Small intestine (tissue), 7 donors: ENCODE measurements around the gene FAM83D. TPM values are rescaled to one million over a fixed set of nuclear protein-coding genes. Genes with fewer than 3 reads are reported as not detected.

Experiments used
- DNase-seq, 2 donors: peaks; one replicate each; pipeline versions ENCODE4 v3.0.0 to v3.0.0-alpha.2; 2013
- FAIRE-seq: peaks from 2 replicates; lab custom pipeline; 2012; peaks lifted over from hg19 to GRCh38; lab: Jason Lieb, UNC
- H3K27ac ChIP-seq, 3 donors: one replicate each; pipeline ENCODE4 v1.5.1; 2013; ENCODE audit warnings: low read length in 2 of 3, mild to moderate bottlenecking in 2 of 3, control low read depth in 1 of 3, inconsistent platforms in 1 of 3, low read depth in 1 of 3, moderate library complexity in 1 of 3
- H3K27me3 ChIP-seq, 3 donors: one replicate each; pipeline ENCODE4 v1.6.1; 2013; ENCODE audit warnings: low read length in 3 of 3, inconsistent platforms in 1 of 3; ENCODE audit not compliant: control insufficient read depth in 3 of 3, insufficient read depth in 3 of 3
- H3K36me3 ChIP-seq, 3 donors: one replicate each; pipeline ENCODE4 v1.6.1; 2013; ENCODE audit warnings: low read length in 3 of 3, inconsistent platforms in 1 of 3, low read depth in 1 of 3, mild to moderate bottlenecking in 1 of 3, moderate library complexity in 1 of 3; ENCODE audit not compliant: control insufficient read depth in 3 of 3, insufficient read depth in 2 of 3
- H3K4me1 ChIP-seq, 3 donors: one replicate each; pipeline ENCODE4 v1.6.1; 2013; ENCODE audit warnings: low read length in 2 of 3, inconsistent platforms in 1 of 3, low read depth in 1 of 3, mild to moderate bottlenecking in 1 of 3, moderate library complexity in 1 of 3; ENCODE audit not compliant: control insufficient read depth in 3 of 3, insufficient read depth in 2 of 3
- H3K4me3 ChIP-seq, 3 donors: one replicate each; pipeline ENCODE4 v1.5.1; 2013; ENCODE audit warnings: low read length in 3 of 3, control low read depth in 1 of 3, inconsistent platforms in 1 of 3, low read depth in 1 of 3, mild to moderate bottlenecking in 1 of 3, moderate library complexity in 1 of 3
- H3K9me3 ChIP-seq, 2 donors: one replicate each; pipeline ENCODE4 v1.6.1; 2013; ENCODE audit warnings: low read depth in 1 of 2, low read length in 1 of 2; ENCODE audit not compliant: control insufficient read depth in 2 of 2, insufficient read depth in 1 of 2
- WGBS, 3 donors: extraction: QIAGEN DNeasy Blood & Tissue Kit; methylation state at CpG; one replicate each; pipeline ENCODE4 v1.1.7; 2013; 5-methylcytosine and 5-hydroxymethylcytosine counted together
- polyA plus RNA-seq, 4 donors: library from polyadenylated mRNA; stranded (reverse) in 3 of 4; unstranded in 1 of 4; fragments of 200-250 nt in 3 of 4; fragments of 120-200 nt in 1 of 4; gene quantifications; one replicate each; pipeline versions ENCODE4 v1.2.1 to v1.2.3, GENCODE V29; 2013
- donor health status: healthy with polysubstance abuse.
- donor health status: control.
- donor health status: control.
- donor health status: Bipolar disorder and iron deficiency.
- donor health status: healthy.

The FAM83D gene
- polyA plus RNA-seq, 4 donors = 1.1 to 11.6 (median 4.5) TPM

DNA sequence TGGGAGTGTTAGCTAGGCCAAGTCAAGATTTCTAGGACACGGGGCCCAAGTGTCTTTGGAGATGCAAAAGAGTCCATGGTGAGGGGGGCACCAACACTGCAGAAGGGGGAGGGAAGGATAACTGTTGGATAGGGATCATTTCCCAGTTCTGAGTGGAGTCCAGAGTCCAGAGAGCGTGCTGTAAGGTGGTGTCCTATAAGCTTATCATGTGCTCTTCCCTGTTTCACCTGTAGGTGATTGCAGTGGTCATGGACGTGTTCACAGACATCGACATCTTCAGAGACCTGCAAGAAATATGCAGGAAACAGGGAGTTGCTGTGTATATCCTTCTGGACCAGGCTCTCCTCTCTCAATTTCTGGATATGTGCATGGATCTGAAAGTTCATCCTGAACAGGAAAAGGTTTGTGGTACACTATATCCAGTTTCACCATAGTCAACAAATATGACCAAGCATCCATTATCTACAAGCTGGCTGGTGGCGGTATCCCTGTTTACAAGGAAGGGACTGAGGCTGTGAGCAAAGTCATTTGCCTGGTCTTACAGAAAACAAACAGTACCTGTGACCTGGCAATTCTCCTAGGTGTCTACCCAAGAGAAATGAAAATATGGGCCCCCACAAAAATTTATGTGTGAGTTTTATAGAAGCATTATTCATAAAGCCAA lies 15.6 kb downstream of the FAM83D start:
- H3K36me3 ChIP-seq = peaks cover 0 to 5% (median 0%) of the 10 kb centered on the region in 3 donors
- no peaks in the 10 kb centered on the region for H3K27me3 ChIP-seq
- no peak overlapping the region for H3K27ac ChIP-seq
- DNase-seq (peak; percentile 53 to 63), FAIRE-seq (no peak)
- no peaks in the 10 kb centered on the region for H3K4me1 ChIP-seq
- H3K4me3 ChIP-seq = no peak overlapping the region
- 66 to 85% (median 73%) methylated on average over 5 of the region's 5 CpGs for WGBS, 3 donors
- H3K9me3 ChIP-seq = no peaks in the 10 kb centered on the region

DNA sequence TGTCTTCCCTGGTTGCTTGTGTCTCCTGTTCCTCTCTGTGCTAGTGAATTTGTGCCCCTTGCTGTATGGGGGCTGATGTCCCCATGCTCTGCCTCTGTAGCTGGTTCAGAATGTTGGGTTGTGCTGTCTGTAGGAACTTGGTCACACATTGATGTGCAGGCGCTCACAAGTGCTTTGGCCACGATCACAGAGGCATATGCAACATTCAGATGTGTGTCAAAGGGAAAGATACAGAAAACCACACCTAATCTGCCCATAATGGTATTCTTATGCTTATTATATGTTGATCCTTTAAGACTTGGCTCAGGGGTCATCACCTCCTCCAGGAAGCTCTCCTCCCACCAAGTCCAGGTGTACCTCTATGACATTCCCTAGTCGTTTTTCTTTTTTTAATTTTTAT lies 18.8 kb downstream of the FAM83D start:
- Histone ChIP-seq H3K4me3 (no peak overlapping the region), H3K27ac (no peak overlapping the region), H3K4me1 (no peaks in the 10 kb centered on the region), H3K27me3 (no peaks in the 10 kb centered on the region), H3K9me3 (no peaks in the 10 kb centered on the region), H3K36me3 (peaks cover 0 to 4% (median 0%) of the 10 kb centered on the region in 3 donors)
- no peak for DNase-seq
- 76 to 97% (median 95%) methylated on average over 3 of the region's 3 CpGs for WGBS, 3 donors
- FAIRE-seq = no peak

DNA sequence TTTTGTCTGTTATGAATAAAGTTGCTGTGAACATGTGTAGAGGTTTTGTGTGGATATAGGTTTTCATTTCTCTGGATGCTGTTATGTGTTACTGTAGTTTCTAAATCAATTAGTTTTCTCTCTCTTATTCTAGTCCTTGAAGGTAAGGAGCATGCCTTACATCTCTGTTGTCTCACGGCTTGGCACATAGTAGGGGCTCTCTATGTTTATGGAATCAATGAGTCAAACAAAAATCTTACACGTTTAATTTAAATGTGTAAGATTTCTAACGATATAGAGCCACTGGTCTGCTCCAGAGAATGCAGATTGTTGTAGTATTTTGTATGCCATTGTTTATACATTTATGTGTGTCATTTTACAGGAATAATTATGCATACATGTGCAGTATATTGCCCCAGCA lies 20.6 kb downstream of the FAM83D start:
- 91 to 95% (median 91%) methylated on average over 3 of the region's 3 CpGs for WGBS, 3 donors
- Histone ChIP-seq H3K4me1 (no peaks in the 10 kb centered on the region), H3K27ac (no peak overlapping the region), H3K36me3 (peaks cover 0 to 14% (median 0%) of the 10 kb centered on the region in 3 donors), H3K4me3 (no peak overlapping the region), H3K9me3 (no peaks in the 10 kb centered on the region), H3K27me3 (no peaks in the 10 kb centered on the region)
- no peak for DNase-seq
- no peak for FAIRE-seq

DNA sequence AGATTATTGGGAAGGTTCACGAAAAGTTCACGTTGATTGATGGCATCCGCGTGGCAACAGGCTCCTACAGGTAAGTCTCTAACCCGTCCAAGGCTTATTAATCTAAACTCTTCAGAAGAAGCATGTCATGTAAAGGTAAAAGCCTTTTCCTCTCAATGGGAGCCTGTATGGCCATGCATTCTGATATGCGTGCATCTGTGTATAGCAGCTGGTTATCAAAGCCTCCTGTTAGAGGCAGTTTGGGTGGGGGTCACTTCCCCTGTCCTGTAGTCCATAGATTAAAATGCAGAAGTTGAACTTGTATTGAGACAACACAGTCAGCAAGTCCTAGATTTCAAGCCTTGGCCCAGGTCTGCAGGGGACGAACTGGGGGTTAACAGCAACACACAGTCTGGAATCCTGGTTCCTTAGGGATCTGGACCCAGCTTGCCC lies 21.7 kb downstream of the FAM83D start:
- WGBS, 3 donors = 83 to 92% (median 84%) methylated on average over 7 of the region's 7 CpGs
- FAIRE-seq = no peak

DNA sequence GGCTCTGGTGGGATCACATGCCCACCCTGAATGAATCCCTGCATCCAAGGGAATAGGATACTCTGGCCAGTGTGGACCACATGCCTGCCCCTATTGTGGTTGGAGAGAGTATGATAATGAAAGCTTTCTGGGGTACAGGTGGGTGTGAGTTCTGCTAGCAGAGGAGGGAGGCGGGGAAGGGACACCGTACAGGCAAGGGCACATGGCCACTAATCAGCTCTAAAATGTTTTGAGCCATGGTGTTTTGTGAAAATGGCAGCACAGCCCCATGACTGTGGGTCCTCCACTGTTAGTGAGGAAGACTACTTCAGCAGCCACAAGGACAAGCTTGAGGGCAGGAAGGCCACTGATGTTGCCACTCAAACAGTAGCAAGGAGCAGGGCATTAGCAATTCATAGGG lies 24.0 kb downstream of the FAM83D start:
- FAIRE-seq = no peak
- Histone ChIP-seq H3K4me3 (no peak overlapping the region), H3K9me3 (no peaks in the 10 kb centered on the region), H3K27ac (no peak overlapping the region), H3K27me3 (no peaks in the 10 kb centered on the region), H3K36me3 (peaks cover 0 to 15% (median 1%) of the 10 kb centered on the region in 3 donors), H3K4me1 (no peaks in the 10 kb centered on the region)
- 76 to 100% (median 96%) methylated on average over 2 of the region's 2 CpGs for WGBS, 3 donors
- no peak for DNase-seq

More for the DNA sequence above, 21.7 kb downstream of the FAM83D start:
- no peak for DNase-seq
- no peak overlapping the region for H3K27ac ChIP-seq
- no peaks in the 10 kb centered on the region for H3K4me1 ChIP-seq
- H3K36me3 ChIP-seq = peaks cover 0 to 17% (median 0%) of the 10 kb centered on the region in 3 donors
- H3K9me3 ChIP-seq = no peaks in the 10 kb centered on the region
- no peak overlapping the region for H3K4me3 ChIP-seq
- H3K27me3 ChIP-seq = no peaks in the 10 kb centered on the region

DNA sequence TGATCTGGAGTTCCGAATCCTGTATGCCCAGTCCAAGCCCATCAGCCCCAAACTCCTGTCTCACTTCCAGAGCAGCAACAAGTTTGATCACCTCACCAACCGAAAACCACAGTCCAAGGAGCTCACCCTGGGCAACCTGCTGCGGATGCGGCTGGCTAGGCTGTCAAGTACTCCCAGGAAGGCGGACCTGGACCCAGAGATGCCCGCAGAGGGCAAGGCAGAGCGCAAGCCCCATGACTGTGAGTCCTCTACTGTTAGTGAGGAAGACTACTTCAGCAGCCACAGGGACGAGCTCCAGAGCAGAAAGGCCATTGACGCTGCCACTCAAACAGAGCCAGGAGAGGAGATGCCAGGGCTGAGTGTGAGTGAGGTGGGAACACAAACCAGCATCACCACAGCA lies 25.4 kb downstream of the FAM83D start:
- 96 to 98% (median 98%) methylated on average over 9 of the region's 9 CpGs for WGBS, 3 donors
- Histone ChIP-seq H3K4me1 (no peaks in the 10 kb centered on the region), H3K9me3 (no peaks in the 10 kb centered on the region), H3K36me3 (peaks cover 0 to 15% (median 1%) of the 10 kb centered on the region in 3 donors), H3K27ac (no peak overlapping the region), H3K4me3 (no peak overlapping the region), H3K27me3 (no peaks in the 10 kb centered on the region)
- FAIRE-seq (no peak), DNase-seq (no peak)

DNA sequence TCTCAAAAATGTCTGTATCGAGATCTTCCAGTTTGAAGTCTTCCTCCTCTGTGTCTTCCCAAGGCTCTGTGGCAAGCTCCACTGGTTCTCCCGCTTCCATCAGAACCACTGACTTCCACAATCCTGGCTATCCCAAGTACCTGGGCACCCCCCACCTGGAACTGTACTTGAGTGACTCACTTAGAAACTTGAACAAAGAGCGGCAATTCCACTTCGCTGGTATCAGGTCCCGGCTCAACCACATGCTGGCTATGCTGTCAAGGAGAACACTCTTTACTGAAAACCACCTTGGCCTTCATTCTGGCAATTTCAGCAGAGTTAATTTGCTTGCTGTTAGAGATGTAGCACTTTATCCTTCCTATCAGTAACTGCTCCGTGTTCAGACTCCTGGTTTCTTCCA lies 25.9 kb downstream of the FAM83D start:
- Histone ChIP-seq H3K27me3 (no peaks in the 10 kb centered on the region), H3K36me3 (peaks cover 0 to 15% (median 1%) of the 10 kb centered on the region in 3 donors), H3K27ac (no peak overlapping the region), H3K4me3 (no peak overlapping the region), H3K9me3 (no peaks in the 10 kb centered on the region), H3K4me1 (no peaks in the 10 kb centered on the region)
- DNase-seq = no peak
- no peak for FAIRE-seq
- WGBS, 3 donors = 94 to 97% (median 97%) methylated on average over 6 of the region's 6 CpGs

DNA sequence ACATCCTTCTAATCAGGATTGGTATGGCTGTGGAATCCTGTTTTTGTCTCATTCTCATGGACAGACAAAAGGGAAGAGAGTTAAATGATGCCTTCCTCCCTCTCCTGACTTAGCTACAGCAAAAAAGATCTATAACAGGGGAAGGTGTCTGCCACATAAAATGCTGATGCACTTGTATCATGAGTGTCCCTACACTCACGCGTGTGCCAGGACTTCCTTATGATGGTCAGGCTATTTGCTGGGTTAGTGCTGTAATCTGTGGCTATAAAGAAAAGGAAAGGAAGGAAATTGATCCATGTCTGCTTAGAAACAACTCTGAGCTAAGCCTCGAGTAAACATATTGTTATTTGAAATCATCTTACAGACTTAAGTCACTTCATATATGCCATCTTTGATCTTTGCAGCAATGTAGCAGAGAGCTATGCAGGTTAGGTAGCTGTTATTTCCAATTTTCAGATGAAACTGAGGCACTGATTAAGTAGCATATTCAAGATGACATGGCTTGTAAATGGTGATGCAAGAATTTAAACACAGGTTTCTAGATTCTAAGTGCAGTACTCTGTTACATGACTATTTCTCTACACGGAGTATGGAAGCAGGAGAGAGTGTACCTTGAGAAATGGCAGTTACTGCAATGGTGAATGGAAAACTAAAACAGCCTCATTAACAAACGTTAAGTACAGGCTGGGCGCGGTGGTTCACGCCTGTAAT lies 27.6 kb downstream of the FAM83D start:
- H3K4me1 ChIP-seq = no peaks in the 10 kb centered on the region
- H3K36me3 ChIP-seq = peaks cover 0 to 13% (median 1%) of the 10 kb centered on the region in 3 donors
- H3K4me3 ChIP-seq = no peak overlapping the region
- no peaks in the 10 kb centered on the region for H3K9me3 ChIP-seq
- WGBS, 3 donors = 90 to 91% (median 91%) methylated on average over 8 of the region's 8 CpGs
- FAIRE-seq (no peak), DNase-seq (no peak)
- no peak overlapping the region for H3K27ac ChIP-seq
- no peaks in the 10 kb centered on the region for H3K27me3 ChIP-seq
